Measurements from ENCODE around the gene CDK17.
"Not testable (repeated sequence)": the region's sequence is repeated elsewhere in the genome, so short reads cannot be mapped to it uniquely, and the experiment has no call there.

The CDK17 gene

DNA sequence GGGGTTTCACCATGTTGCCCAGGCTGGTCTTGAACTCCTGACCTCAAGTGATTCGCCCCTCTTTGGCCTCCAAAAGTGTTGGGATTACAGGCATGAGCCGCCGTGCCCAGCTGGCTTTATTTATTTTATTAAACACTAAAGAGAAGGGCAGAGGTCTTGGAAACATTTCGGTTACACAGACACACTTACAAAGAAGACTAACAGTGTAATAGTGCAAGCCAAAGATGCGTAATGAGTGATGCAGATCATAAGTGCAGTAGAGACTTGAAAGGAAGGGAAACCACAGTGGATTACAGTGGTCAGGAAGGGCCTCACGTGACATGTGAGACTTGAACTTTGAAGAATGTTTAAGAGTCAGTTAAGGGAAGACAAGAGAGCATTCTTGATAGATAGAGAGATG is 33.9 kb upstream of the CDK17 start:
- H3K27ac ChIP-seq (ENCODE audit: low read depth, low read length), result peak overlapping the region; percentile 68
- H3K36me3 ChIP-seq (ENCODE audit: insufficient read depth, low read length), result no peaks in the 10 kb centered on the region
- H3K79me2 ChIP-seq (ENCODE audit: control insufficient read depth, insufficient read depth, low read length, unreplicated experiment), result no peaks in the 10 kb centered on the region
- H2AFZ ChIP-seq (ENCODE audit: low read length, unreplicated experiment), result peak overlapping the region; percentile 57
- H3K4me1 ChIP-seq (ENCODE audit: control insufficient read depth, insufficient read depth, low read length, unreplicated experiment), result peaks cover 15% of the 10 kb centered on the region
- no peaks in the 10 kb centered on the region for H3K27me3 ChIP-seq (ENCODE audit: insufficient read depth, low read length)
- no peak overlapping the region for H3K4me3 ChIP-seq (ENCODE audit: low read depth, low read length)

DNA sequence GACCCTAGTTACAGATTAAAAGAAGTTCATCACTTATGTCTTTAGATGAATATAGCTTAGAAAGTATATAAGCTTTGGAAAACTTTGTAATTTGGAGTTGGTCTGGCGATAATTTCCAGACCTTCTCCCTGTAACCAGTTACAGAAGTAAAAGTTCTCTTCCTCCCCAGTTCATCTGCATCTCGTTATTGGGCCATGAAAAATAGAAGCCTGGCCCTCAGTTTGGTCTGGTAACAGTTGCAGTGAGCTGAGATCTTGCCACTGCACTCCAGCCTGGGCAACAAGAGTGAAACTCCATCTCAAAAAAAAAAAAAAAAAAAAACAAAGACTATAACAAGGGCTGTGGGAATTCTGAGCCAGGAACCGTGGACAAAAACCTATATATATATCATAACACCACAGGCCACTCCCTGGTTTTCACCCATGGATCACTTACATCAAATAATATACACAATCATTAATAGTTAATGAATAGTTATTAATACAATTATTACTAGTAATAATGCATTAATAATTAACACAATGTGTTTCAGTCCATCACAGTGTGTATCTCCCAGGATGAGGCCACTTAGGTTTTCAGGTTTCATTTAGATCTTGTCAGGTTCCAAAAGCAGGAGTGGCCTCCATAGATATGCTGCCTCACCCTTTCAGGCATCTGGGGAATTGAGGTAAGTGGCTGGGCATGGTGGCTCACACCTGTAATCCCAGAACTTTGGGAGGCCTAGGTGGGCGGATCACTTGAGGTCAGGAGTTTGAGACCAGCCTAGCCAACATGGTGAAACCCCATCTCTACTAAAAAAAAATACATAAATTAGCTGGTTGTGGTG is 32.5 kb upstream of the CDK17 start:
- H3K4me3 ChIP-seq (ENCODE audit: low read depth, low read length); H3K27me3 ChIP-seq (ENCODE audit: insufficient read depth, low read length); H3K36me3 ChIP-seq (ENCODE audit: insufficient read depth, low read length); H3K79me2 ChIP-seq (ENCODE audit: control insufficient read depth, insufficient read depth, low read length, unreplicated experiment); H3K27ac ChIP-seq (ENCODE audit: low read depth, low read length): not testable (repeated sequence)
- Histone ChIP-seq H3K4me1 (ENCODE audit: control insufficient read depth, insufficient read depth, low read length, unreplicated experiment) (peaks cover 23% of the 10 kb centered on the region), H2AFZ (ENCODE audit: low read length, unreplicated experiment) (peak overlapping the region; percentile 40)

- Histone ChIP-seq H2AFZ (ENCODE audit: low read length, unreplicated experiment) (no peak overlapping the region), H3K4me1 (ENCODE audit: control insufficient read depth, insufficient read depth, low read length, unreplicated experiment) (peaks cover 33% of the 10 kb centered on the region), H3K79me2 (ENCODE audit: control insufficient read depth, insufficient read depth, low read length, unreplicated experiment) (peaks cover 4% of the 10 kb centered on the region), H3K36me3 (ENCODE audit: insufficient read depth, low read length) (no peaks in the 10 kb centered on the region), H3K27ac (ENCODE audit: low read depth, low read length) (no peak overlapping the region), H3K27me3 (ENCODE audit: insufficient read depth, low read length) (no peaks in the 10 kb centered on the region), H3K4me3 (ENCODE audit: low read depth, low read length) (no peak overlapping the region)
These were observed 30.8 kb upstream of the CDK17 start for GRCh38 chr12:96431067-96431466.

GRCh38 chr12:96427269-96427729 is 27.1 kb upstream of the CDK17 start:
- peak overlapping the region; percentile 100 for H3K27ac ChIP-seq (ENCODE audit: low read depth, low read length)
- H3K4me1 ChIP-seq (ENCODE audit: control insufficient read depth, insufficient read depth, low read length, unreplicated experiment), result peaks cover 45% of the 10 kb centered on the region
- peaks cover 15% of the 10 kb centered on the region; the same call in 1 of the 2 replicates for H3K36me3 ChIP-seq (ENCODE audit: insufficient read depth, low read length)
- H3K79me2 ChIP-seq (ENCODE audit: control insufficient read depth, insufficient read depth, low read length, unreplicated experiment), result peaks cover 13% of the 10 kb centered on the region
- no peaks in the 10 kb centered on the region for H3K27me3 ChIP-seq (ENCODE audit: insufficient read depth, low read length)
- H2AFZ ChIP-seq (ENCODE audit: low read length, unreplicated experiment), result no peak overlapping the region
- peak overlapping the region; percentile 66 for H3K4me3 ChIP-seq (ENCODE audit: low read depth, low read length)

DNA sequence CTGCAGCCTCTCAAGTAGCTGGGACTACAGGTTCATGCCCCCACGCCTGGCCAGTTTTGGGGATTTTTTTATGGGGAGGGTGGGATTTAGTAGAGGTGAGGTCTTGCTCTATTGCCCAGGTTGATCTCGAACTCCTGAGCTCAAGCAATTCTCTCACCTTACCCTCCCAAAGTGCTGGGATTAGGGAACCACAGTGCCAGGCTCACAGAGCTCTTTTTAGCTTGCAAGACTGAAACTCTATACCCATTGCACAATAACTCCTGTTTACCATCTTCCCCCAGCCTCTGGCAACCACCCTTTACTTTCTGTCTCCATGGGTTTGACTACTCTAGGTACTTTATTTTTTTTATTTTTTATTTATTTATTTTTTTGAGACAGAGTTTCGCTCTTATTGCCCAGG is 25.7 kb upstream of the CDK17 start:
- peaks cover 13% of the 10 kb centered on the region for H3K79me2 ChIP-seq (ENCODE audit: control insufficient read depth, insufficient read depth, low read length, unreplicated experiment)
- peak overlapping the region; percentile 100 for H3K27ac ChIP-seq (ENCODE audit: low read depth, low read length)
- no peak overlapping the region for H2AFZ ChIP-seq (ENCODE audit: low read length, unreplicated experiment)
- H3K27me3 ChIP-seq (ENCODE audit: insufficient read depth, low read length), result no peaks in the 10 kb centered on the region
- peaks cover 57% of the 10 kb centered on the region for H3K4me1 ChIP-seq (ENCODE audit: control insufficient read depth, insufficient read depth, low read length, unreplicated experiment)
- H3K36me3 ChIP-seq (ENCODE audit: insufficient read depth, low read length), result peaks cover 15% of the 10 kb centered on the region; the same call in 1 of the 2 replicates
- peak overlapping the region; percentile 66 for H3K4me3 ChIP-seq (ENCODE audit: low read depth, low read length)

- Histone ChIP-seq H3K27me3 (ENCODE audit: insufficient read depth, low read length) (no peaks in the 10 kb centered on the region), H3K27ac (ENCODE audit: low read depth, low read length) (peak overlapping the region; percentile 100), H3K79me2 (ENCODE audit: control insufficient read depth, insufficient read depth, low read length, unreplicated experiment) (peaks cover 13% of the 10 kb centered on the region), H3K4me1 (ENCODE audit: control insufficient read depth, insufficient read depth, low read length, unreplicated experiment) (peaks cover 61% of the 10 kb centered on the region), H3K36me3 (ENCODE audit: insufficient read depth, low read length) (peaks cover 15% of the 10 kb centered on the region; the same call in 1 of the 2 replicates), H3K4me3 (ENCODE audit: low read depth, low read length) (peak overlapping the region; percentile 53), H2AFZ (ENCODE audit: low read length, unreplicated experiment) (no peak overlapping the region)
These were observed 25.1 kb upstream of the CDK17 start for GRCh38 chr12:96425321-96425720.

DNA sequence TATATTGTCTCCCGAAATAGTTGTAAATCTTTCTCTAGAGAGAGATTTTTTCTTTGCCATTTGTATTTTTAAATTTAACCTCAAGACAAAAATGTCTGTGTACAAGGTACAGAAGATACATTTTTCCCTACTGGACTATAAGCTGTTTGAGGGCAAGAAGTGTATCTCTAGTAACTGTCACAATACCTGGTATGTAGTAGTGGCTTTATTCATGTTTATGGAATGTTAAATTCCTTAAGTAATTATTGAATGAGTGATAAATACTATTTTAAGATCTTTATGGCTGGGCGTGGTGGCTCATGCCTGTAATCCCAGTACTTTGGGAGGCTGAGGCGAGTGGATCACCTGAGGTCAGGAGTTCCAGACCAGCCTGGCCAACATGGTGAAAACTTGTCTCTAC is 24.4 kb upstream of the CDK17 start:
- Histone ChIP-seq H3K79me2 (ENCODE audit: control insufficient read depth, insufficient read depth, low read length, unreplicated experiment) (peaks cover 13% of the 10 kb centered on the region), H2AFZ (ENCODE audit: low read length, unreplicated experiment) (no peak overlapping the region), H3K4me1 (ENCODE audit: control insufficient read depth, insufficient read depth, low read length, unreplicated experiment) (peaks cover 64% of the 10 kb centered on the region), H3K4me3 (ENCODE audit: low read depth, low read length) (no peak overlapping the region), H3K27ac (ENCODE audit: low read depth, low read length) (peak overlapping the region; percentile 100), H3K36me3 (ENCODE audit: insufficient read depth, low read length) (peaks cover 15% of the 10 kb centered on the region; the same call in 1 of the 2 replicates), H3K27me3 (ENCODE audit: insufficient read depth, low read length) (no peaks in the 10 kb centered on the region)

- H3K36me3 ChIP-seq (ENCODE audit: insufficient read depth, low read length), result peaks cover 15% of the 10 kb centered on the region; the same call in 1 of the 2 replicates
- H3K79me2 ChIP-seq (ENCODE audit: control insufficient read depth, insufficient read depth, low read length, unreplicated experiment), result peaks cover 13% of the 10 kb centered on the region
- peak overlapping the region; percentile 53 for H2AFZ ChIP-seq (ENCODE audit: low read length, unreplicated experiment)
- no peak overlapping the region for H3K4me3 ChIP-seq (ENCODE audit: low read depth, low read length)
- no peaks in the 10 kb centered on the region for H3K27me3 ChIP-seq (ENCODE audit: insufficient read depth, low read length)
- peak overlapping the region; percentile 93 for H3K27ac ChIP-seq (ENCODE audit: low read depth, low read length)
- peaks cover 55% of the 10 kb centered on the region for H3K4me1 ChIP-seq (ENCODE audit: control insufficient read depth, insufficient read depth, low read length, unreplicated experiment)
These were observed 22.0 kb upstream of the CDK17 start for GRCh38 chr12:96422192-96422591.

GRCh38 chr12:96421014-96421413 is 20.8 kb upstream of the CDK17 start:
- Histone ChIP-seq H2AFZ (ENCODE audit: low read length, unreplicated experiment) (peak overlapping the region; percentile 40), H3K36me3 (ENCODE audit: insufficient read depth, low read length) (peaks cover 15% of the 10 kb centered on the region; the same call in 1 of the 2 replicates), H3K4me3 (ENCODE audit: low read depth, low read length) (peak overlapping the region; percentile 68), H3K4me1 (ENCODE audit: control insufficient read depth, insufficient read depth, low read length, unreplicated experiment) (peaks cover 56% of the 10 kb centered on the region), H3K79me2 (ENCODE audit: control insufficient read depth, insufficient read depth, low read length, unreplicated experiment) (peaks cover 9% of the 10 kb centered on the region), H3K27ac (ENCODE audit: low read depth, low read length) (peak overlapping the region; percentile 93), H3K27me3 (ENCODE audit: insufficient read depth, low read length) (no peaks in the 10 kb centered on the region)

DNA sequence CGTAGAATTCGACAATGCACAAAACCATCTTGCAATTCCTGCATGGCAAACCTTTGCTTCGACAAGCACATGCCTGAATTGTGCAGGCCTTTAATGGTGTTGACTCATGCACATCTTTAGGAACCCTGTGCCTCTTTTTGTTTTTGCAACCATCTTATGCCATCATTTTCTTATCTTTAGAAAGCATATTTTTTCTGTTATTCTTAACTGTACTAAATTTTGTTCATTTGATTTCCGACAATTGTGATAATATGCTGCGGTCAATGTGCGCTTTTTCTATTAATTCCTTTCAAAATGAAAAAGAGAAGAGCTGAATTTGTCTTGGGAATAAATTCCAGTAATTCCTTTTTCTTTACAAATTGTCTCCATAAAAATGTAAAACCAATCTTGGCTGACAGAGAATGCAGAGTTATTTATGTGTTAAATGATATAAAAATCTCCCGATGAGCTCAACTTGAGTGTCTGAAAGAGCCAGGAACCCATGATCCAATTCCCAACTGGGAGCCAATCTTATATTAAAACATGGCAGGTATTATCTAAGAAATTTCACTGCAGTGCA is 20.1 kb upstream of the CDK17 start:
- Histone ChIP-seq H3K27me3 (ENCODE audit: insufficient read depth, low read length) (no peaks in the 10 kb centered on the region), H3K4me3 (ENCODE audit: low read depth, low read length) (peak overlapping the region; percentile 68), H3K27ac (ENCODE audit: low read depth, low read length) (peak overlapping the region; percentile 93), H3K4me1 (ENCODE audit: control insufficient read depth, insufficient read depth, low read length, unreplicated experiment) (peaks cover 55% of the 10 kb centered on the region), H3K79me2 (ENCODE audit: control insufficient read depth, insufficient read depth, low read length, unreplicated experiment) (peaks cover 9% of the 10 kb centered on the region), H3K36me3 (ENCODE audit: insufficient read depth, low read length) (peaks cover 15% of the 10 kb centered on the region; the same call in 1 of the 2 replicates), H2AFZ (ENCODE audit: low read length, unreplicated experiment) (peak overlapping the region; percentile 40)
